GM18870 (cell line): ENCODE measurements around the gene CLEC18A.
"Not testable (repeated sequence)": the region's sequence is repeated elsewhere in the genome, so short reads cannot be mapped to it uniquely, and the experiment has no call there.

Experiments
- ATAC-seq: cut with Tn5 transposase; IDR thresholded peaks from one replicate; pipeline ENCODE4 v1.9.1; 2021; ENCODE audit warnings: moderate library complexity; ENCODE audit not compliant: unreplicated experiment

The CLEC18A gene

DNA sequence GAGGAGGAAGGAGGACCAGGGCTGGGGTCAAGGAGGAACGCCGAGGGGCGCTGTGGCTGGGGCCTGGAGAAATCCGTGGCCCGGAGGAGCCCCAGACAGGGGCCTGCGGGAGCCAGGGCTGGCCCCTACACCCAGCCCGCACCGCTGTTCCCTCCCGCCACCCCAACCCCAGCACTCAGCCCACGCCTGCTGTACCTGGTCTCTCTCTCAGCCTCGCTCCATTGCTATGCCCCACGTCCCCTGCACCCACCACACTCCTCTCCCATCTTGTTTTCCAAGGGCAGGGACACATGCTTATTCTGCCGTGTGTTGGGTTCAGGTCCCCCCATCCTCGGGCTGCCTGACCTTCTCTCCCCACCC lies 518 bp downstream of the CLEC18A start:
- ATAC-seq, result not testable (repeated sequence)

DNA sequence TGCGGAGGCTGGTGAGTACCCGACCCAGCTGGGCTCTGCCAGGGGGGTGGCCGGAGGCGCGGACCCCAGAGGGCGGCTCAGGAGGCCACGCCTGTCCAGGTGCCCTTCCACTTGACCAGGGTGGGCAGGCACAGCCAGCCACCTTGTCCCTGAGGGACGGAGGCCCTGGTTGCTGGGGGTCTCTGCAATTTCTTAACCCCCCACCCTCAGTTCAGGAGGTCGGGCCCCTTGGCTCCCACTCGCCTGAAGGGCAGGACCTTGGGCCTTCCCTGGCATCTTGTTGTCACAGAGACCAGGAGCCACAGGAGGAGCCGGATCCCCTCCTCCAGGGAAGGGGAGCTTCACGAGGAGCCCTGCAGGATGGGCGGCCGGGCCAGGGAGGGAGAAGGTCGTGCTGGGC lies 982 bp downstream of the CLEC18A start:
- not testable (repeated sequence) for ATAC-seq

DNA sequence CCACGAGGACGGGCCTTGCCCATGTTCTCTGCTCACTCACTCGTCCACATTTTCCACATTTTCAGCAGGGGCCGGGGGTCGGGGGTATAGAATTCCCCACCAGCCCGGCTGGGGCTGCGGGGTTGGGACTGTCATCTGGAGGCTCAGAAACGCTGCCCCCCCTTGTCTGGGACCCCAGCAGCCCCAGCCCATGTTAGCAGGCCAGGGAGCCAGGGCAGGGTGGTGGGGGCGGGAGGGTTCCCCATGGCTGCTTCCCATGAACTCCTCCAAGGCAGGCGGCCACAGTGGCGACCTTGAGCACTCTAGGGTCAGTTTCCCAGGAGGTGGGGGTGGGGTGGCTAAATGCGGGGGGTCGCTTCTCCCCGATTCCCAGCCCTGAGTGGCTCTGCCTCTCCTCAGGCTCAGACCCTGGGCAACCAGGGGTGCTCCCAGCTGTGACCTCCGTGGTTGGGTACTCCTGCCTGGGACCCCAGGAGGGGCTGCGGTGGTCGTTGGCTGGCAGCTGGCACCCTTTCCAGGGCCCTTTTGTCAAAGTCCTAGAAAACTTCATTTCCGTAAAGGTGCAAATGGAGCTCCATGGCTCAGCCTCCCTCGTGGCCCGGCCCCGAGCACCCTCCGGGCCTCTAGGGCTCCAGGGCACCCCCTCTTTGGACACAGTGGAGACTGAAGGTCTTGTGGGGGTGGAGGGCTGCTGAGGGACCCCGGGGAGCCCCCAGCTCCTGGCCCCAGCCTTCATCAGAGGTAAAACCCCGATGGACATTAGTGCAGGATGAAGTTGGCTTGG lies 1.6 kb downstream of the CLEC18A start:
- not testable (repeated sequence) for ATAC-seq

DNA sequence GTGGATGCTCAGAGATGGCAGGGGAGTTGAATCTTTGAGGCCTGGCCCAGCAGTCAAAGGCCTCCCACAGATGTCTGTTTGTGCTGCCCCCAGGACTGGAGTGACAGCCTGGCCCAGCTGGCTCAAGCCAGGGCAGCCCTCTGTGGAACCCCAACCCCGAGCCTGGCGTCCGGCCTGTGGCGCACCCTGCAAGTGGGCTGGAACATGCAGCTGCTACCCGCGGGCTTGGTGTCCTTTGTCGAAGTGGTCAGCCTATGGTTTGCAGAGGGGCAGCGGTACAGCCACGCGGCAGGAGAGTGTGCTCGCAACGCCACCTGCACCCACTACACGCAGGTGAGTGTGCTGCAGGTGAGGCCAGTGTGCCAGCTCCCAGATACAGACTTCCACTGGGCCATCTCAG lies 3.1 kb downstream of the CLEC18A start:
- ATAC-seq, result not testable (repeated sequence)

DNA sequence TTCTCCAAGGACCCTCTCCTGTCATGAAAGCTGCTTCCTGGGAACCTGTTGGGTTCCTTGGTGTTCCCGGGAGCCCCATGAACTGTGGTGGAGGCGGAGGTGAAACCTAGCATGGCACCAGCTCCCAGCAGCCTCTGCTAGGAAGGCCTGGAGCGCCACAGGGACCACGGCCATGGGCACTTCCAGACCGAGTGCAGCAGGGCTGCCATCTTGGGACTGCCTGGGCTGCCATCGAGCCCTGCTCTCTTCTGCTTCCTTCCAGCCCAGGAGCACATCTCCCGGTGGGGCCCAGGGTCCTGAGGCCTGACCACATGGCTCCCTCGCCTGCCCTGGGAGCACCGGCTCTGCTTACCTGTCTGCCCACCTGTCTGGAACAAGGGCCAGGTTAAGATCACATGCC lies 12.2 kb downstream of the CLEC18A start:
- ATAC-seq, result not testable (repeated sequence)

DNA sequence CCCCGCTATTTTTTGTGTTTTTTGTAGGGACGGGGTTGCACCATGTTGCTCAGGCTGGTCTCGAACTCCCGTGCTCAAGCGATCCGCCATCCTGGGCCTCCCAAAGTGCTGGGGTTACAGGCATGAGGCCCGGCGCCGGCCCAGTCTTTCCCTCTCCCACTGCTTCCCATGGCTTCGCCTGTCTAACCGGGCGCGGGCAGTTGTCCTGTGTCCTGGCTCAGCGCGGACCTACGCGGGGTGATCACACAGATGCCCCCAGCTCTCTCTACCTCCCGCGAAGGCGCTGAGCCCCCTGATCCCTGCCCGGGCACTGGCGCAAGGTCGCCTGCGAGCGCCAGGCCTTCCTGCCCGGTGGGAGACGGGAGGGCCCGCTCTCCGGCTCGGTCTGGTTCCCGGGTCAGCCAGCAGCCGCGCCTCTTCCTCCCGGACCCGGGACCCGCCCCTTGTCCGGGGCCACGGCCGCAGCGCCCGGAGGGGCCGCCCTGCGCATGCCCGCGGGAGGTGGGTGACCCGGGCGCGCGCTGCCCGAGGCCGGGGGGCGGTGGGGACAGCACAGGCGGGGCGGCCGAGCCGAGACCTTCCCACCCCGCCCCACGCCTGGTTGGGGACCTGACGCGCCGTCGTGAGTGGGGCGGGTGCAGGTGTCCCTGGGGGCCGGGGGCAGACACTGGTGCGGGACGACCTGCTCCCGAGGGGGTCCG lies 14.0 kb downstream of the CLEC18A start:
- not testable (repeated sequence) for ATAC-seq

DNA sequence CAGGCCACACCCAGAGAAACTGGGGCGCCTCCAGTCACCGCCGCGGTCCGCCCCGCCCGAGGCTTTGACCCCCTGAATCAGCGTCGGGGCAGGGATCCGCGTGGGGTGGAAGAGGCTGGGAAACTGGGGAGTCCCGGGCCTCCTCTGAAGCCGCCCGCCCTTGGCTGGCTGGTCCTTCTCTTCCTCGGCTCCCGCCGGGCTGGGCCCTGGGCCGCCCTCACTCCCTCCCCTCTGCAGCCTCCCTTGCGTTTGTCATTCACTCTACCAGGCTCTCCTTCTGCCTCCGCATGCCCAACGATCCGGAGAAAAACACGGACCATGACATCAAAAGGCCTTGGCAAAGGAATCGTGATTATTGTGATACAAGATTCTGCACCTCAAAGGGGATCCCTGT lies 14.5 kb downstream of the CLEC18A start:
- not testable (repeated sequence) for ATAC-seq

DNA sequence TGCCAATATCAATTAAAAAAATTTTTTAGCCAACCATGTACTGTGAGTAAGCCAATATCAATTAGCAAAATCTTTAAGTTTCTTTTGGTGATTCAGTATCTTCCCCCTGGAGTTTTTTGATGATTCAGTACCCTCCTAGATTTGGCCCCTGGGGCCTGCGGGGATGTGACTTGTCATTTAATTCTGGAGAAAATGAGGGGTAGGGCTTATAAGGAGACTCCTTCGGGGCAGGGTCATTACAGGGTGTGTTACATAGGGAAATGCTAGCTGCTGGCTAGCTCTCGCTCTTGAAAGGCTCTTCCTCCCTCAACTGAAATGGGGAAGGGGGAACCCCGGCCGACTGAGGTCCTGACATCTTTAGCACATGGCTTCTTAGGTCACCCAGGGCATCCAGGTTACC lies 16.6 kb downstream of the CLEC18A start:
- not testable (repeated sequence) for ATAC-seq

DNA sequence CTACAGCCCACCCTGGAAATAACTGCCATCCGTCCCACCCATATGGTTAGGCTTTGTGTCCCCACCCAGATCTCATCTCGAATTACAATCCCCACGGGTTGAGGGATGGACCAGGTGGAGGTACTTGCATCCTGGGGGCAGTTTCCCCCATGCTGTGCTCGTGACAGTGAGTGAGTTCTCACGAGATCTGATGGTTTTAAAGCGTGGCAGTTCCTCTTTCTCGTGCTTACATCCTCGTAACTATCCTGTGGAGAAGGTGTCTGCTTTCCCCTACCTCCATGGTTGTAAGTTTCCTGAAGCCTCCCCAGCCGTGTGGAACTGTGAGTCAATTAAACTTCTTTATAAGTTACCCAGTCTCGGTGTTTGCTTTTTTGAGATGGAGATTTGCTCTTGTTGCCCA lies 17.0 kb downstream of the CLEC18A start:
- not testable (repeated sequence) for ATAC-seq

DNA sequence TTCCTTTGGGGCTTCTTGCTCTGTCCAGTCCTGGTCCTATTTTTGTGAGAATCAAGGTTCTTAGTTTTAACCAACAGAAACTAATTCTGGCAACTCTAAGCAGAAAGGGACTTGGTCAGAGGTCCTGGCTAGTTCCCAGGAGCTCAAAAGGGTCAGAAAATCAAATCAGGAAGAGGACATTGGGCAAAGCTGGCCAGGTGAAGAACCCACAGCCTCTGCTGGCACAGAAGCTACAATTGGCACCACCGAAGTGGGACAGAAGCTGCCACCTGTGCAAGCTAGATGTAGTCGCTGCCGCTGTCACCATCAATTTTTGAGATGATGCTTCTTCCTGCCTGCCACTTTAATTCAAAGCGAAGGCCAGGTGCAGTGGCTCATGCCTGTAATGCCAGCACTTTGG lies 18.5 kb downstream of the CLEC18A start:
- not testable (repeated sequence) for ATAC-seq

DNA sequence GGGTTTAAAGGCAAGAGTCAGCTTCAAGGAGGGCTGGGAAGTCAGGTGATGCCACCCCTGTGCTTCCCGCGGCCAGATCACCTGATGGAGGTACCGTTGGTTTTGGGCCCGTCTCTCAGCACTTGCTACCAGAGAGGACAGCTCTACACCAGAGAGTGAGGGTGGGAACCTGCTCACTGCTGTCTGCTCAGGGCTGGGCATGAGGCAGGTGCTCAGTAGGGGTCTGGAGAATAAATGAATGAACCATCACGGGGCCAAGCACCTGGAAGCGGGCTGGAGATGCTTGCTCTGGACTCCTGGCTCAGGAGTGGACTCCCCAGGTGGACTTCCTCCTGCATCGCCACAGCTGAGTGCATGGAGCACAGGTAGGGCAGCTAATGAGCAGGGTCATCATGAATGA lies 21.0 kb downstream of the CLEC18A start:
- not testable (repeated sequence) for ATAC-seq

DNA sequence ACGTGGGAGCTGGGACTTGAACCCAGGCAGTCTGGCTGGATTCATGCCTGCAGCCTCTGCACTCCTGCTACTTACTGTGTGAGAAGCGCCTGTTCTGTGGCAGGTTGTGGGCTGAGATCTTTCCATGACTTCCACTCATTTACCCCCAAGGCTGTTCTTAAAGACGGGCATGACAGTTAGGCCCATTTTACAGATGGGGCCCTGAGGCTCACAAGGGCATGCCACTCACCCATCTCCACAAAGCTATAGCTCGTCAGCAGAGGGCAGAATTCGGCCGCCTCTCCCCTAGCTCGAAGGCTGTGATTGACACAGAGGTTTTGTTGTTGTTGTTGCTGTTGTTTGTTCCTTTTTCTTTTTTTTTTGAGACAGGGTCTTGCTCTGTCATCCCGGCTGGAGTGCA lies 21.8 kb downstream of the CLEC18A start:
- not testable (repeated sequence) for ATAC-seq

DNA sequence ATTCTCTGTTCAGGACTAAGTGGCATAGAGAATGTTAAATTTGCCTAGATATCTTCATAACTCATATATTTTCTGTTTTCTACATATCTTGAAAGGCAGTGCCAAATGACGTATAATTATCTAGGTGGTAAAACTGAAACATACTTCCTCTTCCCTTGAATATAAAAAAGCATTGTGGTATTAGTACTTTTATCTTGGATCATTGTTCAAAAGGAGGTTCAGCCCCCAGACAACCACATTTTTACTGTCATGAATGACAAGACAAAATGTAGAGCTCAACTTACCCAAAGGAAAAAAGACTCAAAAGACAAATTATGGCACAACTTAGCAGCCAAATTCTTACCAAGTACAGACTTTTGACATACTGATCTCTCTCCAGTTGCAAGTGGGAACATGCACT lies 34.1 kb downstream of the CLEC18A start:
- not testable (repeated sequence) for ATAC-seq

DNA sequence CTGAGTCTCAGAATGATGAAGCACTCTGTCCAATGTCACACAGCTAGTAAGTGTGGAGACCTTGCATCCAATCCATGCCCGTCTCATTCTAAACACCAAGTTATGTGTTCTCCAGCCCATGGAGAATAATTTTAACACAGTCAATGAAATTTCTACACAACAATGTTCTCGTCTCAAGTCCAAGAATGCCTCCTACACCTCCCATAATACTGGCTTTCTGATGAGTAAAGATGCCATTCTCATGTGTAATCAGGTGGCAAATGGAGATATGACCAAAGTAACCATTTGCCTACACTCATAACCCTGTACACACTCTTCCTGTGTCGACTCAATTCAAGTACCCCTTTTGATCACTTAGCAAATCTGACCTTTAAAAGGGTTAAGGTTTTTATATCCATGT lies 46.8 kb downstream of the CLEC18A start:
- ATAC-seq, result not testable (repeated sequence)

DNA sequence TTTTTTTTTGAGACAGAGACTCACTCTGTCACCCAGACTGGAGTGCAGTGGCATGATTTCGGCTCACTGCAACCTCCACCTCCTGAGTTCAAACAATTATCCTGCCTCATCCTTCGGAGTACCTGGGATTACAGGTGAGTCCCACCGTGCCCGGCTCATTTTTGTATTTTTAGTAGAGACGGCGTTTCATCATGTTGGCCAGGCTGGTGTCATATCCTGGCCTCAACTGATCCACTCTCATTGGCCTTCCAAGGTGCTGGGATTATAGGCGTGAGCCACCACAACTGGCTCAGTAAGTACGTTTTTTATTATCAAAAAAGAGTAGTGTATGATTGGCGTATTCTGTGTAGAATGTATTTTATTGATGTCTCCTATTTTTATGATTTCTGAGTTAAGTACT lies 48.7 kb downstream of the CLEC18A start:
- ATAC-seq, result not testable (repeated sequence)

DNA sequence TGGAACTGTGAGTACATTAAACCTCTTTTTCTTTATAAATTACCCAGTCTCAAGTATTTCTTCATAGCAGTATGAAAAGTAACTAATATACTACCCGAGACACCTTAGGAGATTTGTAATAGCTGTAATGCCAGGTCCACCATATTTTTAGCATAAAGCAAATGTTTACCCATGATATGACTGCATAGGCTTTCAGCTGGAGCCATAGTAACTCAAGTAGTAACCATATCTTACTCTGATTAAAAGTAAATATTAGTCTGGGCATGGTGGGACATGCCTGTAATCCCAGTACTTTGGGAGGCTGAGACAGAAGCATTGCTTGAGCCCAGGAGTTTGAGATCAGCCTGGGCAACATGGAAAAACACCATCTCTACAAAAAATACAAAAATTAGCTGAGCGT lies 52.4 kb downstream of the CLEC18A start:
- not testable (repeated sequence) for ATAC-seq

DNA sequence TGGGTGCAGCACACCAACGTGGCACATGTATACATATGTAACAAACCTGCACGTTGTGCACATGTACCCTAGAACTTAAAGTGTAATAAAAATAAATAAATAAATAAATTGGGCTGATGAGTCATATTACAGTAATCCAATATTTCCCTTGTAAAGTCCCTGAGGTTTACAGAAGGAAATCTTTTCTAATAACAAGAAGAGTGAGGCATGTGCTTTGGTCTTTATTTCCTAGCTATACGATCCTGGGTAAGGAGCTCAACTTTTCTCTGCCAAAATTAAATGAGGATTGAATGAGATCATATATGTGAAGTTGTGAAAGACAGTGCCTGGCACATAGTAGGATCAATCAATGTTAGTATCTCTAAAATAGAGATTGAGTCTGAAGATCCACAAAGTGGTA lies 57.5 kb downstream of the CLEC18A start:
- ATAC-seq, result not testable (repeated sequence)

DNA sequence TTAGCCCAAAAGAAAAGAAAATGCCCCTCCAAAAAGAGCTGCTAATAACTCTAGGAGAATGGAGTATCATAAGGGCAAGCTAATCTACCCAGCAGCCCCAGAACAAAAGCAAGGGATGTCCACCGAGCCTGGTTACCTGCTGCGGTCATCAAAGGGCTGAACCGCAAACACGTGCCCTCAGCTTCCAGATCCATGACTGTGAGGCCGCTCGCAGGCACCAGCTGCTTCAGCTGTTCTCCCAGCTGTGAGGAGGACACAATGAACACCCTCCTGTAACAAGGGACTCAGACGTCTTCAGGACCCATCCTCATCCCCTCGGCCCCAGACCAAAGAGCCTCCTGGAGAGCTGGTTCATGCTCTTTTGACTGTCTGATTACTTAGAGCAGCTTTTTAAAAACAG lies 59.5 kb downstream of the CLEC18A start:
- ATAC-seq, result not testable (repeated sequence)

DNA sequence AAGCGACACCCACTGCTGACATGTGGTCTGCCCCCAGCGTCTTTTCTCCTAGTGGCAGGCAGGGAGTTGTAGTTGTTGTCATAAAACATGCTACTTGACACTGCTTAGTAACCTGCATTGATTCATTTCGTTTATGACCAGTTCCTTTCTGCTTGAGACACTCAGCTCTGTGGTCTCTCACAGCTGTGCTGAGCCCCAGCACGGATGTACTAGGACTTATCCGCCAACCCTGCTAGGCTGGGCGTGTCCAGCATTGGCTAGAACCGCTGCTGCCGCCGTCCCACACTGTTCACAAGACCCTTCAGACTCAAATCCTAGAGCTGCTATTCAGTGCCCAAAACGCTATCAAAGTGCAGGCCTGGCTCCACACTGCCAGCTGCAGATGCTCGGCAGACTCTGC lies 60.0 kb downstream of the CLEC18A start:
- ATAC-seq, result not testable (repeated sequence)

DNA sequence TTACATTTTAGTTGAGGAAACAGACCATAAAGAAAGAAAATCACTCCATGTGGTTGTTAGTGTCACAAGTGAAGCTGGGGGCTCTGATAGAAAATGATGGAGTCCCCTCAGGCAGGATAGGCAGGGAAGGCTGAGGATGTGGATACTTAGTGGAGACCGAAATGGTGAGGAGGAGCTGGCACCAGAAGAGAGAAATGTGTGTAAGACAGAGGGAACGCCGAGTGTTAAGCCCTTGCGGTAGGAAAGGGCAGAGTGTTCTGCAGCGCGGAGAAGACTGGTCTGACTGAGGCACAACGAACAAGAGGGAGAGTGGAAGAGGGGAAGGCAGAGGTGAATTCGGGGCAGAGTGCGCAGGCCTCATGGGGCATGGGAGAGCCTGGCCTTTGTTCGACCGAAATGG lies 61.2 kb downstream of the CLEC18A start:
- not testable (repeated sequence) for ATAC-seq

DNA sequence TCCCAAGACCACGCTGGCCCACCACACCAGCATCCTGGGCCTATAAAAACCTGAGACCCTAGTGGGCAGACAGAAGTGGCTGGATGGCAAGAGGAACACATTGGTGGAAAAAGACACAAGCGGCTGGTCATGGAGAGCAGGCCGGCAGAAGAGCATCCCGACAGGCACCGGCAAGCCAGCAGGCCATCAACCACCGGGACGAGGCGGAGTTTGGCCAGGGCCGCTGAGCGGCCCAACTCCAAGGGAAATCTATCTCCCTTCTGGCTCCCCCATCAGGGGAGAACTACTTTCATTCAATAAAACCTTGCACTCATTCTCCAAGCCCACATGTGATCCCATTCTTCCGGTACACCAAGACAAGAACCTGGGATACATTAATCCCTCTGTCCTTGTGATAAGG lies 61.8 kb downstream of the CLEC18A start:
- ATAC-seq, result not testable (repeated sequence)
